Lung (tissue), 12 donors: ENCODE measurements around the gene TGFA. TPM values are rescaled to one million over a fixed set of nuclear protein-coding genes. Genes with fewer than 3 reads are reported as not detected.

Experiments used
- ATAC-seq: fragments of 200-7000 bp; cut with Tn5 transposase; one replicate; pipeline ENCODE4 v1.9.1; 2020; ENCODE audit warnings: moderate number of reproducible peaks; ENCODE audit not compliant: insufficient read depth, low FRiP score
- DNase-seq, 3 donors: peaks; one replicate each; pipeline ENCODE4 v3.0.0-alpha.2; 2013 to 2017
- H3K27ac ChIP-seq, 2 donors: one replicate each; pipeline ENCODE4 v1.5.1; 2013; ENCODE audit warnings: mild to moderate bottlenecking in 2 of 2, moderate library complexity in 2 of 2, control low read depth in 1 of 2, inconsistent platforms in 1 of 2, low read depth in 1 of 2, low read length in 1 of 2
- H3K27me3 ChIP-seq, 3 donors: one replicate each; pipeline ENCODE4 v1.5.1; 2013; ENCODE audit warnings: low read length in 2 of 3; ENCODE audit not compliant: control insufficient read depth in 3 of 3, insufficient read depth in 3 of 3
- H3K36me3 ChIP-seq, 4 donors: one replicate each; pipeline ENCODE4 v1.5.1; 2013; ENCODE audit warnings: low read length in 4 of 4, mild to moderate bottlenecking in 1 of 4, moderate library complexity in 1 of 4; ENCODE audit not compliant: control insufficient read depth in 4 of 4, insufficient read depth in 4 of 4
- H3K4me1 ChIP-seq, 5 donors: one replicate each; pipeline ENCODE4 v1.5.1; 2013; ENCODE audit warnings: low read length in 5 of 5, mild to moderate bottlenecking in 2 of 5, moderate library complexity in 1 of 5; ENCODE audit not compliant: control insufficient read depth in 5 of 5, insufficient read depth in 5 of 5
- H3K4me3 ChIP-seq: one replicate; pipeline ENCODE4 v1.5.1; 2013; ENCODE audit warnings: mild to moderate bottlenecking, control low read depth, moderate library complexity
- H3K9ac ChIP-seq, 2 donors: one replicate each; pipeline ENCODE4 v1.5.1; 2013; ENCODE audit warnings: low read length in 2 of 2, control low read depth in 1 of 2; ENCODE audit not compliant: insufficient read depth in 1 of 2
- H3K9me3 ChIP-seq, 4 donors: one replicate each; pipeline ENCODE4 v1.5.1; 2013; ENCODE audit warnings: low read length in 3 of 4, mild to moderate bottlenecking in 1 of 4, moderate library complexity in 1 of 4; ENCODE audit not compliant: control insufficient read depth in 4 of 4, insufficient read depth in 3 of 4
- WGBS, 2 donors: extraction: QIAGEN DNeasy Blood & Tissue Kit; methylation state at CpG; one replicate each; pipeline ENCODE4 v1.1.7; 2013; 5-methylcytosine and 5-hydroxymethylcytosine counted together
- polyA plus RNA-seq, 2 donors: library from polyadenylated mRNA; stranded (reverse); fragments of 200-250 nt; gene quantifications; one replicate each; pipeline ENCODE4 v1.2.1, GENCODE V29; 2013
- total RNA-seq, 2 donors: library from RNA; depleted of rRNA in 1 of 2; stranded (reverse); fragments of >200 nt in 1 of 2; gene quantifications; one replicate each; pipeline ENCODE4 v1.2.1, GENCODE V29; 2014 to 2021
- TF ChIP-seq, protein P1 (sequence below): IDR thresholded peaks from 2 replicates; pipeline ENCODE4 v1.5.1; 2012; ENCODE audit warnings: mild to moderate bottlenecking; ENCODE audit errors: control extremely low read depth, extremely low read depth
- donor health status: control.
- donor health status: control.
- donor health status: Bipolar disorder and iron deficiency.
- donor health status: healthy.
- donor health status: DM: yes; HTN: yes; CAD: no.

Gene TGFA
- total and polyA plus RNA-seq, 4 donors = 1.9 to 13.0 (median 7.0) TPM

GRCh38 chr2:70557171-70557838 lies 3.7 kb upstream of the TGFA start:
- no peak overlapping the region for H3K4me3 ChIP-seq
- TF ChIP-seq, protein P1, sequence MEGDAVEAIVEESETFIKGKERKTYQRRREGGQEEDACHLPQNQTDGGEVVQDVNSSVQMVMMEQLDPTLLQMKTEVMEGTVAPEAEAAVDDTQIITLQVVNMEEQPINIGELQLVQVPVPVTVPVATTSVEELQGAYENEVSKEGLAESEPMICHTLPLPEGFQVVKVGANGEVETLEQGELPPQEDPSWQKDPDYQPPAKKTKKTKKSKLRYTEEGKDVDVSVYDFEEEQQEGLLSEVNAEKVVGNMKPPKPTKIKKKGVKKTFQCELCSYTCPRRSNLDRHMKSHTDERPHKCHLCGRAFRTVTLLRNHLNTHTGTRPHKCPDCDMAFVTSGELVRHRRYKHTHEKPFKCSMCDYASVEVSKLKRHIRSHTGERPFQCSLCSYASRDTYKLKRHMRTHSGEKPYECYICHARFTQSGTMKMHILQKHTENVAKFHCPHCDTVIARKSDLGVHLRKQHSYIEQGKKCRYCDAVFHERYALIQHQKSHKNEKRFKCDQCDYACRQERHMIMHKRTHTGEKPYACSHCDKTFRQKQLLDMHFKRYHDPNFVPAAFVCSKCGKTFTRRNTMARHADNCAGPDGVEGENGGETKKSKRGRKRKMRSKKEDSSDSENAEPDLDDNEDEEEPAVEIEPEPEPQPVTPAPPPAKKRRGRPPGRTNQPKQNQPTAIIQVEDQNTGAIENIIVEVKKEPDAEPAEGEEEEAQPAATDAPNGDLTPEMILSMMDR = no peak
- no peak for ATAC-seq
- DNase-seq = peak; percentile 23 to 51 (median 31)
- WGBS, 2 donors = 57 to 75% methylated on average over 6 of the region's 6 CpGs
- no peak overlapping the region for H3K9ac ChIP-seq
- H3K27me3 ChIP-seq = peaks cover 0 to 30% (median 23%) of the 10 kb centered on the region in 3 donors
- no peak overlapping the region for H3K27ac ChIP-seq
- H3K4me1 ChIP-seq = peaks cover 0 to 7% (median 6%) of the 10 kb centered on the region in 5 donors
- H3K9me3 ChIP-seq = peaks cover 0 to 2% (median 0%) of the 10 kb centered on the region in 4 donors
- no peaks in the 10 kb centered on the region for H3K36me3 ChIP-seq

GRCh38 chr2:70556608-70557007 lies 3.0 kb upstream of the TGFA start:
- Histone ChIP-seq H3K9ac (no peak overlapping the region), H3K36me3 (no peaks in the 10 kb centered on the region), H3K9me3 (peaks cover 0 to 2% (median 0%) of the 10 kb centered on the region in 4 donors), H3K27me3 (peaks cover 0 to 37% (median 30%) of the 10 kb centered on the region in 3 donors), H3K27ac (no peak overlapping the region), H3K4me1 (peaks cover 0 to 7% (median 6%) of the 10 kb centered on the region in 5 donors), H3K4me3 (no peak overlapping the region)
- ATAC-seq (no peak), DNase-seq (no peak)
- TF ChIP-seq, protein P1 = no peak
- WGBS, 2 donors = 70 to 82% methylated on average over 2 of the region's 2 CpGs

GRCh38 chr2:70554338-70554892 lies 789 bp upstream of the TGFA start:
- H3K9me3 ChIP-seq = no peaks in the 10 kb centered on the region
- peak overlapping the region; percentile 43 for H3K4me3 ChIP-seq
- TF ChIP-seq, protein P1 = no peak
- peaks cover 0 to 7% (median 6%) of the 10 kb centered on the region in 5 donors for H3K4me1 ChIP-seq
- peak overlapping the region in 1 of 2 donors; percentile 81 for H3K27ac ChIP-seq
- WGBS, 2 donors = 26 to 29% methylated on average over 18 of the region's 18 CpGs
- ATAC-seq (no peak), DNase-seq (no peak)
- peaks cover 0 to 49% (median 45%) of the 10 kb centered on the region in 3 donors for H3K27me3 ChIP-seq
- H3K36me3 ChIP-seq = no peaks in the 10 kb centered on the region
- no peak overlapping the region for H3K9ac ChIP-seq
